Loucy (cell line): ENCODE results near the gene C7orf25.

Source experiments
- EZH2phosphoT487 ChIP-seq: fragments of 200-600 bp; IDR thresholded peaks from 2 replicates; pipeline ENCODE4 v1.6.1; 2018; ENCODE audit warnings: antibody characterized with exemption, mild to moderate bottlenecking, moderate library complexity, borderline replicate concordance
- TF ChIP-seq, protein P1 (sequence below): fragments of 200-600 bp; sonication (generic); conservative IDR thresholded peaks from 2 replicates; pipeline ENCODE4 v1.5.1; 2014; ENCODE audit warnings: mild to moderate bottlenecking, antibody characterized with exemption, low read length

DNA sequence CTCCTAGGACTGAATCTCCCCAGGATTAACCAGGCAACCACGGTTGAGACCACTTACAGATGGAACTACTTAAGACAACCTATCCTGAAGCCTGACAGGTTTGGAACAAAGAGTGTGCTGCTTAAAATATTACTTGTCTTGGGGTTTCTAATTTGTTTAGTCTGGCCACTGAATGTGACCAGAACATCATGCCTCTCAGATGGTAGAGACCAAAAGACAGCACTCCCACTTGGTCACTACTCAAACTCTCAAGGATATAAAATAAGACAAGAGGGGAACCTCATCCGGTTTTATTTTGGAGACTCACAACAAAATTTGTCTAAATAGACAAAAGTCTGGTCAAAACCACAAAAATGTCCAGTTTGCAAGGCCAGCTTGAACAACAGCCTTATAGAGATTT is 35.7 kb upstream of the C7orf25 start:
- TF ChIP-seq, protein P1, sequence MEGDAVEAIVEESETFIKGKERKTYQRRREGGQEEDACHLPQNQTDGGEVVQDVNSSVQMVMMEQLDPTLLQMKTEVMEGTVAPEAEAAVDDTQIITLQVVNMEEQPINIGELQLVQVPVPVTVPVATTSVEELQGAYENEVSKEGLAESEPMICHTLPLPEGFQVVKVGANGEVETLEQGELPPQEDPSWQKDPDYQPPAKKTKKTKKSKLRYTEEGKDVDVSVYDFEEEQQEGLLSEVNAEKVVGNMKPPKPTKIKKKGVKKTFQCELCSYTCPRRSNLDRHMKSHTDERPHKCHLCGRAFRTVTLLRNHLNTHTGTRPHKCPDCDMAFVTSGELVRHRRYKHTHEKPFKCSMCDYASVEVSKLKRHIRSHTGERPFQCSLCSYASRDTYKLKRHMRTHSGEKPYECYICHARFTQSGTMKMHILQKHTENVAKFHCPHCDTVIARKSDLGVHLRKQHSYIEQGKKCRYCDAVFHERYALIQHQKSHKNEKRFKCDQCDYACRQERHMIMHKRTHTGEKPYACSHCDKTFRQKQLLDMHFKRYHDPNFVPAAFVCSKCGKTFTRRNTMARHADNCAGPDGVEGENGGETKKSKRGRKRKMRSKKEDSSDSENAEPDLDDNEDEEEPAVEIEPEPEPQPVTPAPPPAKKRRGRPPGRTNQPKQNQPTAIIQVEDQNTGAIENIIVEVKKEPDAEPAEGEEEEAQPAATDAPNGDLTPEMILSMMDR: no peak
- TF ChIP-seq EZH2phosphoT487: no peak
